ENCODE results near the gene PIAS4. TPM values are rescaled to one million over a fixed set of nuclear protein-coding genes. Genes with fewer than 3 reads are reported as not detected.
"Not testable (repeated sequence)": the region's sequence is repeated elsewhere in the genome, so short reads cannot be mapped to it uniquely, and the experiment has no call there.

The PIAS4 gene
- total RNA-seq, 1 donor from 2014 or later: 26.0 TPM

DNA sequence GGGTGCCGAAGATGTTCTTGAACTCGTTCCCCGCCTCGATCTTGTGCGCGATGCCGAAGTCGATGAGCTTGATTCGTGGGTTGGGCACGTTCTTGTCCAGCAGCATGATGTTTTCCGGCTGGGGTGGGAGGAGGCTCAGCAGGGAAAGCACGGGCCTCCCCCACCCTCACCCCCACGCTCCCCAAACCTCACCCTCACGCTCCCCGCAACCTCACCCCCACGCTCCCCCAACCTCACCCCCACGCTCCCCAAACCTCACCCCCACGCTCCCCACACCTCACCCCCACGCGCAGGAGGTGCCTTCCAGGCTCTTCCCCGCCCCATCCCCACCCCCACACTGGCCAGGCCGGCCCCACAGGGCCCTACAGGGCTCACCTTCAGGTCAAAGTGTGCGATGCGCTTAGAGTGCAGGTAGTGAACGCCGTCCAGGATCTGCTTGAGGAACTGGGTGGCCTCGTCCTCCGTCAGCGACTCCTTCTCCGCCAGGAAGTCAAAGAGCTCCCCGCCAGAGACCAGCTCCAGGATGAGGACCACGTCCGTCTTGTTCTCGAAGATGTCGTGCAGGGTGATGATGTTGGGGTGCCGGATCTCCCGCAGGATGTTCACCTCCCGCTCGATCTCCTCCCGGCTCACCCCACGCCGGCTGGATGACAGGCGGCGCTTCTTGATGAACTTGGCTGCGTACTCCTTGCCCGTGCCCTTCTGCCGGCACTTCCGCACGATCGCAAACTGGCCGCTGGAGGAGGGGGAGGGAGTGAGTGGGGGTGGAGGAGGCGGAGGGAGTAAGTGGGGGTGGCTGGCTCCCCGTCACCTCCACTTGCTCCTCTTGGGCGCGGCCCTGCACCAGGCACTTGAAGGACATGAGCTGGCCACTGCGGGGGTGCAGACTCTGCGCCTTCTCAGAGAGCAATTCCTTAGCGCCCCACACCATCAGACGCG lies 43.0 kb upstream of the PIAS4 start:
- Mint-ChIP-seq H3K4me3 (ENCODE audit: unreplicated experiment) (no peak overlapping the region), H3K4me1 (ENCODE audit: low read depth, unreplicated experiment) (peaks cover 33% of the 10 kb centered on the region), H3K27me3 (ENCODE audit: low read depth, unreplicated experiment) (no peaks in the 10 kb centered on the region), H3K36me3 (ENCODE audit: low read depth, unreplicated experiment) (peaks cover 17% of the 10 kb centered on the region), H3K27ac (ENCODE audit: unreplicated experiment) (no peak overlapping the region), H3K9me3 (ENCODE audit: unreplicated experiment) (no peaks in the 10 kb centered on the region)
- Histone ChIP-seq H3K79me2 (ENCODE audit: insufficient read depth, low read length) (peaks cover 74% of the 10 kb centered on the region), H3K27me3 (ENCODE audit: insufficient read depth, low read length) (no peaks in the 10 kb centered on the region), H2AFZ (ENCODE audit: low read depth, low read length) (no peak overlapping the region), H4K20me1 (ENCODE audit: insufficient read depth, low read length) (peaks cover 94% of the 10 kb centered on the region), H3K9me3 (ENCODE audit: insufficient read depth, low read depth, low read length) (no peaks in the 10 kb centered on the region), H3K4me1 (ENCODE audit: insufficient read depth, low read length) (peaks cover 25% of the 10 kb centered on the region), H3K4me3 (ENCODE audit: insufficient read depth, low read depth, low read length) (no peak overlapping the region), H3K36me3 (ENCODE audit: insufficient read depth, low read length) (peaks cover 41% of the 10 kb centered on the region), H3K4me2 (ENCODE audit: low read length) (no peak overlapping the region), H3K27ac (ENCODE audit: low read depth, low read length) (no peak overlapping the region), H3K9ac (ENCODE audit: low read length) (no peak overlapping the region)
- DNase-seq (ENCODE audit: low read depth): no peak
- FAIRE-seq: no peak
- TF ChIP-seq, protein P1, sequence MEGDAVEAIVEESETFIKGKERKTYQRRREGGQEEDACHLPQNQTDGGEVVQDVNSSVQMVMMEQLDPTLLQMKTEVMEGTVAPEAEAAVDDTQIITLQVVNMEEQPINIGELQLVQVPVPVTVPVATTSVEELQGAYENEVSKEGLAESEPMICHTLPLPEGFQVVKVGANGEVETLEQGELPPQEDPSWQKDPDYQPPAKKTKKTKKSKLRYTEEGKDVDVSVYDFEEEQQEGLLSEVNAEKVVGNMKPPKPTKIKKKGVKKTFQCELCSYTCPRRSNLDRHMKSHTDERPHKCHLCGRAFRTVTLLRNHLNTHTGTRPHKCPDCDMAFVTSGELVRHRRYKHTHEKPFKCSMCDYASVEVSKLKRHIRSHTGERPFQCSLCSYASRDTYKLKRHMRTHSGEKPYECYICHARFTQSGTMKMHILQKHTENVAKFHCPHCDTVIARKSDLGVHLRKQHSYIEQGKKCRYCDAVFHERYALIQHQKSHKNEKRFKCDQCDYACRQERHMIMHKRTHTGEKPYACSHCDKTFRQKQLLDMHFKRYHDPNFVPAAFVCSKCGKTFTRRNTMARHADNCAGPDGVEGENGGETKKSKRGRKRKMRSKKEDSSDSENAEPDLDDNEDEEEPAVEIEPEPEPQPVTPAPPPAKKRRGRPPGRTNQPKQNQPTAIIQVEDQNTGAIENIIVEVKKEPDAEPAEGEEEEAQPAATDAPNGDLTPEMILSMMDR (IDR thresholded peaks at IDR 0.05; ENCODE audit: insufficient read depth, low read depth, low read length): no peak
- no peak for TF ChIP-seq EZH2 (IDR thresholded peaks at IDR 0.05; ENCODE audit: insufficient read depth, low read length)

DNA sequence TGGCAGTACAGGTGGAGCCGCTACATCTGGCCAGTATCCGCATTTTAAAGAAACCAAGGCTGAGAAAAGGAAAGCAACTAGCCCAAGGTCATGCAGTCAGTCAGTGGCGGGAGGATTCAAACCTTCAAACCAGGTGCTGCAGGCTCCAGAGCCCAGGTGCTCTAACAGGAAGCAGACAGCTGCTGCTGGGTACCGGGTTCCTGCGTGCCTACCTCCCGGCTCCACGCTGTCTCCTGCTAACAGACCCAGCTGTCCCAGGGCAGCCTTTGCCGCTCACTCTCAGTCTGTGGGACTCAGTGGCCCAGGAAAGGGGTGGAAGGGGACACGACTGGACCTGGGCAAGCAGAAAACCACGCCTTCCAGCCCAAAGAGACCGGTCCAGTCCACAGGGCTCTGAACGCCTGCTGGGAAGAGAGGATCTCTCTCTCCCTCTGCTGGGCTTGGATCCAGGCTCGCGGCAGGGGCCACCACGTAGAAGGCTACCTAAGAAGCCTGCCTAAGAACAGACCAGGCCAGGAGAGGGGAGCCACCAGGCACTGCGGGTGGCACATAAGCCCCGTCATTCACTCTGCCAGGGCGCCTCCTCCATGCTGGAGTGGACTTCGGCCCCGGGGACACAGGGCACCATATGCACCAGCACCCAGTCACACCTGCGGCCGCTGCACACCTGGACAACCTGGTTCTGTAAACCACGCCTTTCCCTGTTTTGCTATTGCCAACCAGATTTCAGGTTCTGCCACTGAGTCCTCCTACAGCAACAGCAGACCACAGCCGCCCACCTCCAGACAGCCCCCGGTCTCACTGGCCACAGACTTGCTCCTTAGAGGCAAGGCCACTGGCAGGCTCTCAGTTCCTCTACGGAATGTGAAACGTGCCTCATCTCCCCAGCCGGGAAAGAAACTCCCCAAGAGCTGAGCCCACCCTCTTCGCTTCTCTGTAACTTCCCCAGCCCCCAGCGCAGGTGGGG lies 41.2 kb upstream of the PIAS4 start:
- FAIRE-seq: no peak
- peak overlapping the region; percentile 90 for H3K27ac Mint-ChIP-seq (ENCODE audit: unreplicated experiment)
- Histone ChIP-seq H4K20me1 (ENCODE audit: insufficient read depth, low read length) (peaks cover 88% of the 10 kb centered on the region), H3K9ac (ENCODE audit: low read length) (peak overlapping the region; percentile 16), H3K4me3 (ENCODE audit: insufficient read depth, low read depth, low read length) (no peak overlapping the region), H3K9me3 (ENCODE audit: insufficient read depth, low read depth, low read length) (no peaks in the 10 kb centered on the region), H3K27ac (ENCODE audit: low read depth, low read length) (no peak overlapping the region), H3K79me2 (ENCODE audit: insufficient read depth, low read length) (peaks cover 72% of the 10 kb centered on the region), H2AFZ (ENCODE audit: low read depth, low read length) (no peak overlapping the region), H3K36me3 (ENCODE audit: insufficient read depth, low read length) (peaks cover 34% of the 10 kb centered on the region), H3K27me3 (ENCODE audit: insufficient read depth, low read length) (no peaks in the 10 kb centered on the region), H3K4me1 (ENCODE audit: insufficient read depth, low read length) (peaks cover 29% of the 10 kb centered on the region), H3K4me2 (ENCODE audit: low read length) (peak overlapping the region; percentile 42)
- peak overlapping the region; percentile 70 for H3K4me3 Mint-ChIP-seq (ENCODE audit: unreplicated experiment)
- no peak for DNase-seq (ENCODE audit: low read depth)
- H3K27me3 Mint-ChIP-seq (ENCODE audit: low read depth, unreplicated experiment): no peaks in the 10 kb centered on the region
- TF ChIP-seq EZH2 (IDR thresholded peaks at IDR 0.05; ENCODE audit: insufficient read depth, low read length): no peak
- TF ChIP-seq, protein P1 (IDR thresholded peaks at IDR 0.05; ENCODE audit: insufficient read depth, low read depth, low read length): no peak
- peaks cover 33% of the 10 kb centered on the region for H3K4me1 Mint-ChIP-seq (ENCODE audit: low read depth, unreplicated experiment)
- no peaks in the 10 kb centered on the region for H3K9me3 Mint-ChIP-seq (ENCODE audit: unreplicated experiment)
- H3K36me3 Mint-ChIP-seq (ENCODE audit: low read depth, unreplicated experiment): peaks cover 18% of the 10 kb centered on the region

- not testable (repeated sequence) for DNase-seq (ENCODE audit: low read depth); H3K9me3 ChIP-seq (ENCODE audit: insufficient read depth, low read depth, low read length); H3K9me3 Mint-ChIP-seq (ENCODE audit: unreplicated experiment); FAIRE-seq; H2AFZ ChIP-seq (ENCODE audit: low read depth, low read length); H3K27me3 Mint-ChIP-seq (ENCODE audit: low read depth, unreplicated experiment); H3K27me3 ChIP-seq (ENCODE audit: insufficient read depth, low read length)
- peak overlapping the region; percentile 99 for H3K4me2 ChIP-seq (ENCODE audit: low read length)
- H3K9ac ChIP-seq (ENCODE audit: low read length): peak overlapping the region; percentile 73
- H3K4me1 ChIP-seq (ENCODE audit: insufficient read depth, low read length): peaks cover 29% of the 10 kb centered on the region
- Mint-ChIP-seq H3K27ac (ENCODE audit: unreplicated experiment) (peak overlapping the region; percentile 88), H3K4me1 (ENCODE audit: low read depth, unreplicated experiment) (peaks cover 25% of the 10 kb centered on the region), H3K36me3 (ENCODE audit: low read depth, unreplicated experiment) (peaks cover 15% of the 10 kb centered on the region), H3K4me3 (ENCODE audit: unreplicated experiment) (peak overlapping the region; percentile 96)
- H3K27ac ChIP-seq (ENCODE audit: low read depth, low read length): peak overlapping the region; percentile 93
- peaks cover 24% of the 10 kb centered on the region for H3K36me3 ChIP-seq (ENCODE audit: insufficient read depth, low read length)
- peaks cover 68% of the 10 kb centered on the region for H3K79me2 ChIP-seq (ENCODE audit: insufficient read depth, low read length)
- peaks cover 87% of the 10 kb centered on the region for H4K20me1 ChIP-seq (ENCODE audit: insufficient read depth, low read length)
- H3K4me3 ChIP-seq (ENCODE audit: insufficient read depth, low read depth, low read length): peak overlapping the region; percentile 43
Observed at GRCh38 chr19:3967983-3968382, 39.6 kb upstream of the PIAS4 start.

Measured in astrocyte (in vitro differentiated cells and primary cell).